ENCODE measurements around the gene BLOC1S3. TPM values are rescaled to one million over a fixed set of nuclear protein-coding genes. Genes with fewer than 3 reads are reported as not detected.

BLOC1S3 gene
- total RNA-seq, 1 donor from 2014 or later = 8.4 TPM

- DNase-seq (ENCODE audit: low spot score) = no peak
Measured at GRCh38 chr19:45179072-45179891, 698 bp downstream of the BLOC1S3 start.

GRCh38 chr19:45179892-45180370 is 1.3 kb downstream of the BLOC1S3 start:
- no peak for DNase-seq (ENCODE audit: low spot score)

DNA sequence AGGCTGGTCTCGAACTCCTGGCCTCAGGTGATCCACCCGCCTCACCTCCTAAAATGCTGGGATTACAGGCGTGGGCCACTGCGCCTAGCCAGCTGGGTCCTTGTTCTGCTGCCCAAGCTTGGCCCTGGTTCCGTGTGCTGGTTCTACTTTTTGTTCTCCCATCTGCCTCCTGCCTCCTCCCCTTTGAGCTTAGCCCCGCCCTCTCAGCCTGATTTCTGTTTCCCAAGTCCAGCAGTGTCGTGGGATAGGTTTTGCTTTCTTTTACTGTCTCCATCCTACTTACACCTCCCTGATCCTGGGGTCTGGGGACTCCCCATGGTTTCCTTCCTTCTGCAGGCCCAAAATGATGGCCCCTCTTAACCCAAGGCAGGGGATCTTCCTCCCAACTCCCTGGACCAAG is 2.4 kb downstream of the BLOC1S3 start:
- no peak for DNase-seq (ENCODE audit: low spot score)

GRCh38 chr19:45182758-45183157 is 4.2 kb downstream of the BLOC1S3 start:
- no peak for DNase-seq (ENCODE audit: low spot score)

GRCh38 chr19:45184115-45184514 is 5.5 kb downstream of the BLOC1S3 start:
- DNase-seq (ENCODE audit: low spot score) = no peak

- no peak for DNase-seq (ENCODE audit: low spot score)
Measured at GRCh38 chr19:45186509-45187334, 8.1 kb downstream of the BLOC1S3 start.

DNA sequence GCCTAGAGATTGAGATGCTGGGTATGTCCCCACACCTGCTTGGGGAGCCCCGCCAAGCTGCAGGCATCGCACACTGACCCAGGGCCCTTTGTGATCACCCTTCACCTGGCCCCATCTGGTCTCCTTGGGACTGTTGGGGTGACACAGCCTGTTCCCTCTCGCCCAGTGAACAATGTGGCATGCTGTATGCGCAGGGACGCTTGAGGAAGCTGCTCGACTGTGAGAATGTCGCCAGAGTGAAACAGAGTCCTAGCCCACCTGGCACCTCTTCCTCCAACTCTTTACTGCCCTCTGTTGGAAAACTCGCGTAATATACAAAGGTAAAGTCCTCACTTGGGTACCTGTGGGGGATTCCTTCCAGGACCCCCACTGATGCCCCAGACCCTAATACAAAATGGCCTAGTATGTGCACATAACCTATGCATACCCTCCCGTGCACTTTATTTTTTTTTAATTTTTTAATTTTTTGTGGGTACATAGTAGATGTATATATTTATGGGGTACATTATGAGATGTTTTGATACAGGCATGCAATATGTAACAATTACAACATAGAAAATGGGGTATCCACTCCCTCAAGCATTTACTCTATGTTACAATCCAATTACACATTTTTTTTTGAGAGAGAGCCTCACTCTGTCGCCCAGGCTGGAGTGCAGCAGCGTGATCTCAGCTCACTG is 9.0 kb downstream of the BLOC1S3 start:
- no peak for DNase-seq (ENCODE audit: low spot score)

- no peak for DNase-seq (ENCODE audit: low spot score)
Measured at GRCh38 chr19:45189971-45190370, 11.4 kb downstream of the BLOC1S3 start.

- no peak for DNase-seq (ENCODE audit: low spot score)
Measured at GRCh38 chr19:45191375-45191774, 12.8 kb downstream of the BLOC1S3 start.

GRCh38 chr19:45195764-45196163 is 17.2 kb downstream of the BLOC1S3 start:
- no peak for DNase-seq (ENCODE audit: low spot score)

DNA sequence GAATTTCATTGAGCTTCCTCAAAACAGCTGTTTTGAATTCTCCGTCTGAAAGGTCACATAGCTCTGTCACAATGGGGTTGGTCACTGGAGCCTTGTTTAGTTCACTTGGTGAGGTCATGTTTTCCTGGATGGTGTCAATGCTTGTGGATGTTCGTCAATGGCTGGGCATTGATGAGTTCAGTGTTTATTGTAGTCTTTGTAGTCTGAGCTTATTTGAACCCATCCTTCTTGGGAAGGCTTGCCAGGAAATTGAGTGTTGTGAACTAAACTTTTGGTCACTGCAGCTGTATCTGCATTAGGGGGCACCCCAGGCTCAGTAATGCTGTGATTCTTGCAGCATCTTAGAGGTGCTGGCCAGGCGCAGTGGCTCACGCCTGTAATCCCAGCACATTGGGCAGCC is 22.0 kb downstream of the BLOC1S3 start:
- DNase-seq (ENCODE audit: low spot score) = no peak

GRCh38 chr19:45202637-45203036 is 24.1 kb downstream of the BLOC1S3 start:
- DNase-seq (ENCODE audit: low spot score) = no peak

DNA sequence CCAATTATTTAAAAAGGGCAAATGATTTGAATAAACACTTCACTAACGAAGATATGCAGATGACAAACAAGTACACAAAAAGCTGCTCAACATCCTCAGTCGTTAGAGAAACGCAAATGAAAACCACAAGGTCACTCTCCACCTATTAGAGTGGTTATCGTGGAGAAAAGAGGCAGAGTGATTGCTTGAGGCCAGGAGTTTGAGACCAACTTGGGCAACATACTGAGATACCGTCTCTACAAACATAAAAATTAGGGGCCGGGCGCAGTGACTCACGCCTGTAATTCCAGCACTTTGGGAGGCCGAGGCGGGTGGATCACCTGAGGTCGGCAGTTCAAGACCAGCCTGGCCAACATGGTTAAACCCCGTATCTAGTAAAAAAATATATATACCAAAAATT is 27.2 kb downstream of the BLOC1S3 start:
- DNase-seq (ENCODE audit: low spot score) = no peak

DNA sequence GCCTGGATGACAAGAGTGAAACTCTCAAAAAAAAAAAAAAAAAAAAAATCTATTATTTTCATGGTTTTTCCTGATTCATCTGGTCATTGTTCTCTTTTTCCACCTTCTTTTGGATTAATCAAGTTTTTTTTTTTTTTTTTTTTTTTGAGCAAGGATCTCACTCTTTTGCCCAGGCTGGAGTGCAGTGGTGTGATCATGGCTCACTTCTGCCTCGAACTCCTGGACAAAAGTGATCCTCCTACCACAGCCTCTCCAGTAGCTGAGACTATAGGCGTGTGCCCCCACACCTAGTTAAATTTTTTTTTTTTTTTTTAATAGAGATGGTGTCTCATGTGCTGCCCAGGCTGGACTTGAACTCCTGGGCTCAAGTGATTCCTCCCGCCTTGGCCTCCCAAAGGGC is 27.7 kb downstream of the BLOC1S3 start:
- DNase-seq (ENCODE audit: low spot score) = no peak

- DNase-seq (ENCODE audit: low spot score) = no peak
Measured at GRCh38 chr19:45211751-45212381, 33.3 kb downstream of the BLOC1S3 start.

DNA sequence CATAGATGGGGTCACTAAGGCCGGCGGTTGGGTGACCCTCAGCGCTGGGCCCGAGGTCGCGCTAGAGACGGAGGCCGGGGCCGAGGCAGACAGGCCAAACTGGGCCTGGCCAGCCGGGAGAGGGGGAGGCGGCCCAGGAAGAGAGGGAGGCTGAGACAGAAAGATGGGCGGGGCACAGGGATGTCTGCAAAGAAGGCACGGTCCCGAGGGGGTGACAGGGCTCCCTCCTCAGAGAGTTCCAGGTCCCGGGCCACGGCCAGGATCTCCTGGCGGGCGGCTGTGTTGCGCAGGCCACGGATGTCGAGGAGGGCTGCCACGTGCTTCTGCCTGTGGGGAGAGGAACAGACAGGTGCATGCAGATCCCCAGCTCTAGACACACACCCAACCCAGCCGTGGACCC is 34.4 kb downstream of the BLOC1S3 start:
- no peak for DNase-seq (ENCODE audit: low spot score)

GRCh38 chr19:45215391-45216191 is 37.0 kb downstream of the BLOC1S3 start:
- DNase-seq (ENCODE audit: low spot score) = no peak

DNA sequence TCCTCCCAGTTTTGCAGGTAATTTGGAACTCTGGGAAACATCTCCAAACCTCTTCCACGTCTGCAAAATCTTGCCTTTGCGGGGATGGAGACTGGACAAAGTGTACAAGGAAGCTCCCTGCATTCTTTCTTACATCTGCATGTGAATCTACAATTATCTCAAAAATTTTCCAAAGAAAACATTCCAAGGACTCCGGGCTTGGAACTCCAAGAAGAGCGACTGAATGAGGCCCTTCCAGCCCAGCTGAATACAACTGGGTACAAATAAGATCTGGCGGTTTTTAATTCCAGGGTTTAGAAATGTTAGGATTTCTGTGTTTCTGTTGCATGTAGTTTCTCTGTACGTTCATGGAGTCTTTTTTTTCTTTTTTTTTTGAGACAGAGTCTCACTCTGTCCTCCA is 38.1 kb downstream of the BLOC1S3 start:
- no peak for DNase-seq (ENCODE audit: low spot score)

GRCh38 chr19:45217193-45217956 is 38.8 kb downstream of the BLOC1S3 start:
- no peak for DNase-seq (ENCODE audit: low spot score)

- DNase-seq (ENCODE audit: low spot score) = no peak
Measured at GRCh38 chr19:45217957-45218334, 39.4 kb downstream of the BLOC1S3 start.
